OCI-LY1 (cell line): Measurements from ENCODE around the gene UBR4.

Experiments
- H2AFZ ChIP-seq: fragments of 200-600 bp; sonication (generic), shearing (Covaris generic); 2 replicates; pipeline ENCODE4 v1.6.0; 2014; ENCODE audit warnings: antibody characterized with exemption, mild to moderate bottlenecking, low read length
- H3F3A ChIP-seq: fragments of 200-600 bp; sonication (generic), shearing (Covaris generic); 2 replicates; pipeline ENCODE4 v1.6.0; 2014; ENCODE audit warnings: mild to moderate bottlenecking, antibody characterized with exemption, low read length, moderate library complexity; ENCODE audit not compliant: insufficient read depth
- H3K27ac ChIP-seq: fragments of 200-600 bp; sonication (generic); 2 replicates; pipeline ENCODE4 v1.5.1; 2014; ENCODE audit warnings: low read length, mixed run types, mild to moderate bottlenecking, low read depth; ENCODE audit not compliant: poor library complexity, severe bottlenecking
- H3K27me3 ChIP-seq: fragments of 200-600 bp; sonication (generic); 2 replicates; pipeline ENCODE4 v1.6.0; 2014; ENCODE audit warnings: antibody characterized with exemption, mild to moderate bottlenecking, low read length, moderate library complexity; ENCODE audit not compliant: insufficient read depth
- H3K36me3 ChIP-seq: fragments of 200-600 bp; sonication (generic); 2 replicates; pipeline ENCODE4 v1.6.1; 2014; ENCODE audit warnings: mild to moderate bottlenecking, antibody characterized with exemption, low read length, moderate library complexity, mixed read lengths; ENCODE audit not compliant: insufficient read depth
- H3K4me1 ChIP-seq: fragments of 200-600 bp; sonication (generic); 2 replicates; pipeline ENCODE4 v1.5.1; 2014; ENCODE audit warnings: mild to moderate bottlenecking, low read length, moderate library complexity; ENCODE audit not compliant: insufficient read depth, severe bottlenecking
- H3K4me2 ChIP-seq: fragments of 200-600 bp; sonication (generic), shearing (Covaris generic); 2 replicates; pipeline ENCODE4 v1.6.1; 2014; ENCODE audit warnings: low read length
- H3K4me3 ChIP-seq: fragments of 200-600 bp; sonication (generic); 2 replicates; pipeline ENCODE4 v1.5.1; 2014; ENCODE audit warnings: low read length, low read depth, mild to moderate bottlenecking, mixed read lengths; ENCODE audit not compliant: poor library complexity, severe bottlenecking
- H3K79me2 ChIP-seq: fragments of 200-600 bp; shearing (Covaris generic); 2 replicates; pipeline ENCODE4 v1.6.1; 2016; ENCODE audit warnings: mixed run types, low read length, mixed read lengths; ENCODE audit not compliant: insufficient read depth
- H3K9ac ChIP-seq: fragments of 200-600 bp; sonication (generic), shearing (Covaris generic); 2 replicates; pipeline ENCODE4 v1.6.1; 2014; ENCODE audit warnings: mild to moderate bottlenecking, low read length, mixed read lengths
- H3K9me2 ChIP-seq: fragments of 200-600 bp; sonication (generic), shearing (Covaris generic); 2 replicates; pipeline ENCODE4 v1.6.1; 2014; ENCODE audit warnings: low read depth, mild to moderate bottlenecking, low read length, mixed read lengths
- H3K9me3 ChIP-seq: fragments of 200-600 bp; shearing (Covaris generic); 2 replicates; pipeline ENCODE4 v1.6.1; 2014; ENCODE audit warnings: low read length, mixed read lengths
- H4K20me1 ChIP-seq: fragments of 200-600 bp; sonication (generic), shearing (Covaris generic); 2 replicates; pipeline ENCODE4 v1.6.0; 2016; ENCODE audit warnings: mild to moderate bottlenecking, low read length; ENCODE audit not compliant: insufficient read depth
- EZH2 ChIP-seq: fragments of 200-600 bp; sonication (generic), shearing (Covaris generic); IDR thresholded peaks from 2 replicates; pipeline ENCODE4 v1.8.0; 2017; ENCODE audit warnings: borderline replicate concordance, mixed run types, mild to moderate bottlenecking, antibody characterized with exemption, low read length, moderate library complexity, mixed read lengths
- TF ChIP-seq, protein P1 (sequence below): fragments of 200-600 bp; sonication (generic), shearing (Covaris generic); IDR thresholded peaks from 2 replicates; pipeline ENCODE4 v1.5.1; 2017; ENCODE audit warnings: mild to moderate bottlenecking, antibody characterized with exemption, low read length, moderate library complexity, mixed read lengths

UBR4 gene

DNA sequence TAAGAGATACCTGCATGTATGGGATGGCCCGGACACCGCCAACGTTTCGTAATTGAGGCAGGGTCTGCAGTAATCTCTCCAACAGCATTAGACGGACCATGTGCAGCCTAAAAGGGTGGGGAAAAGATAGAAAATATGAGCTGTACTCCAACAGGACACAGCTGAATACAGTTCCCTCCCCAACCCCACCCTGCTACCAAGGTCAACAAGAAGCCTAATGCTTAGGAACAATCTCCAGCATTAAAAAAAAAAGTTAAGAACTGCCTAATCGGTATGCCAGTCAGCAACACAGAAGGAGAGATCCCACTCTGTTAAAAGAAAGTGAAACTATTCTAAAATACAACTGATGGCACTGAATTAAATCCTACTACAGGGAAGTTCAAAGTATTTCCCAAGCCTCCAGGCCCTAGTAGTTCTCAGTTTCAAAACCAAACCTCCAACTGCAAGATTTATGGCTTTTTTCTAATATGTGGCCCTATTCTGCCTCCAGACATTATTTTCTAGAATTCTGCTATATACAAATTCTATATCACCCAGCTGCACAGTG, 81.0 kb downstream of the UBR4 start:
- no peaks in the 10 kb centered on the region for H3K9me2 ChIP-seq
- no peaks in the 10 kb centered on the region for H3K79me2 ChIP-seq
- no peaks in the 10 kb centered on the region for H3K9me3 ChIP-seq
- no peaks in the 10 kb centered on the region for H4K20me1 ChIP-seq
- H3K4me1 ChIP-seq: no peaks in the 10 kb centered on the region
- H3K4me3 ChIP-seq: no peak overlapping the region
- no peaks in the 10 kb centered on the region for H3K27me3 ChIP-seq
- H3K36me3 ChIP-seq: peaks cover 96% of the 10 kb centered on the region
- H3F3A ChIP-seq: no peaks in the 10 kb centered on the region
- no peak overlapping the region for H3K27ac ChIP-seq
- TF ChIP-seq, protein P1, sequence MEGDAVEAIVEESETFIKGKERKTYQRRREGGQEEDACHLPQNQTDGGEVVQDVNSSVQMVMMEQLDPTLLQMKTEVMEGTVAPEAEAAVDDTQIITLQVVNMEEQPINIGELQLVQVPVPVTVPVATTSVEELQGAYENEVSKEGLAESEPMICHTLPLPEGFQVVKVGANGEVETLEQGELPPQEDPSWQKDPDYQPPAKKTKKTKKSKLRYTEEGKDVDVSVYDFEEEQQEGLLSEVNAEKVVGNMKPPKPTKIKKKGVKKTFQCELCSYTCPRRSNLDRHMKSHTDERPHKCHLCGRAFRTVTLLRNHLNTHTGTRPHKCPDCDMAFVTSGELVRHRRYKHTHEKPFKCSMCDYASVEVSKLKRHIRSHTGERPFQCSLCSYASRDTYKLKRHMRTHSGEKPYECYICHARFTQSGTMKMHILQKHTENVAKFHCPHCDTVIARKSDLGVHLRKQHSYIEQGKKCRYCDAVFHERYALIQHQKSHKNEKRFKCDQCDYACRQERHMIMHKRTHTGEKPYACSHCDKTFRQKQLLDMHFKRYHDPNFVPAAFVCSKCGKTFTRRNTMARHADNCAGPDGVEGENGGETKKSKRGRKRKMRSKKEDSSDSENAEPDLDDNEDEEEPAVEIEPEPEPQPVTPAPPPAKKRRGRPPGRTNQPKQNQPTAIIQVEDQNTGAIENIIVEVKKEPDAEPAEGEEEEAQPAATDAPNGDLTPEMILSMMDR: no peak
- TF ChIP-seq EZH2: no peak
- no peak overlapping the region for H3K9ac ChIP-seq
- no peak overlapping the region for H3K4me2 ChIP-seq
- no peak overlapping the region for H2AFZ ChIP-seq

DNA sequence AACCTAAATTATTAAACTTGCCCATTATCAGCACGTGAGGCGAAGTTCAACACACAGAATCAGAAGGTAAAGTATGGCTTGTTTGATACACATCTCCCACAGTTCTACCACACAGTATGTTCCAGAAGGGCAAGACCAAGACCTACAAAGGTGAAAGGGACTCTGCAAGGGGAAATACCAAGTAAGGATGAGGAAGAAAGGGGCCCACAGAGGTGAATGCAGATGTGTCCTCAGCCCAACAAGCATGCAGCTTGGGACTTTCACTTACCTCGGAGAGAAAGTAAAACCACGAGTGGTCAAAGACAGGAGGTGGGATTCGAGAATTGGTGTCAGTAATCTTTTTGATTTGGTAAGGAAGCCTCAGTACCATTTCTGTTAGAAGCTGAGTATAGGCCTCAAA, 85.8 kb downstream of the UBR4 start:
- H3K27ac ChIP-seq: no peak overlapping the region
- TF ChIP-seq EZH2: no peak
- TF ChIP-seq, protein P1: no peak
- H3K9me3 ChIP-seq: no peaks in the 10 kb centered on the region
- no peaks in the 10 kb centered on the region for H4K20me1 ChIP-seq
- H3F3A ChIP-seq: no peaks in the 10 kb centered on the region
- H2AFZ ChIP-seq: no peak overlapping the region
- no peak overlapping the region for H3K4me3 ChIP-seq
- H3K79me2 ChIP-seq: no peaks in the 10 kb centered on the region
- no peak overlapping the region for H3K4me2 ChIP-seq
- peaks cover 100% of the 10 kb centered on the region for H3K36me3 ChIP-seq
- no peaks in the 10 kb centered on the region for H3K4me1 ChIP-seq
- H3K9ac ChIP-seq: no peak overlapping the region
- no peaks in the 10 kb centered on the region for H3K9me2 ChIP-seq
- no peaks in the 10 kb centered on the region for H3K27me3 ChIP-seq

DNA sequence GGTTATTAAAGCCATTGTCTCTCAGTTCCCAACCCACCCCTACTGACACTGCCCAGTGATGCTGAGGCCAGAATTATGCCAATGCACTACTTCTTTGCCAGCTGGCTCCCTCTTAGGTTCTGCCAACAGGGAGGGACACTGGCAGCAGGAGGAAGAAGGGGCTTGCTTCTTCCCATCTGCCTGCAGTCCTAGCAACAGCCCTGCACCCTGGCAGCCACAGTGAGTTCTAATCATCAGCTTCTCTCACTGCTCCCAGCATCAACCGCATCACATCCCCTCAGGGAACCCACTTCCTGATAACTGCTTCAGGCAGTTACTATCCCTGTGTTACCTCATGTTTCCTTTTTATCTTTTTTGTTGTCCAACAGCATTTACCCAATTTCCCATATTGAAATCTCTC, 86.2 kb downstream of the UBR4 start:
- H3K4me1 ChIP-seq: no peaks in the 10 kb centered on the region

More for the DNA sequence above, 86.2 kb downstream of the UBR4 start:
- no peaks in the 10 kb centered on the region for H3K27me3 ChIP-seq
- H3K79me2 ChIP-seq: no peaks in the 10 kb centered on the region
- no peak overlapping the region for H3K27ac ChIP-seq
- no peak overlapping the region for H3K4me3 ChIP-seq
- no peaks in the 10 kb centered on the region for H3K9me3 ChIP-seq
- no peaks in the 10 kb centered on the region for H3K9me2 ChIP-seq
- H3K4me2 ChIP-seq: no peak overlapping the region
- peaks cover 100% of the 10 kb centered on the region for H3K36me3 ChIP-seq
- no peak overlapping the region for H3K9ac ChIP-seq
- no peak overlapping the region for H2AFZ ChIP-seq
- H4K20me1 ChIP-seq: no peaks in the 10 kb centered on the region
- TF ChIP-seq, protein P1: no peak
- no peak for TF ChIP-seq EZH2
- H3F3A ChIP-seq: no peaks in the 10 kb centered on the region
